Adrenal gland (tissue), 5 donors: ENCODE data around the gene DMAC2.

Source experiments
- CTCF ChIP-seq, 6 experiments: fragments of 450-650 bp in 4 of 6; fragments of 200-600 bp in 2 of 6; sonication (generic) in 1 of 6; IDR thresholded peaks; 1 replicate in 5 of 6; 2 replicates in 1 of 6; pipeline versions ENCODE4 v1.5.1 to v1.8.0; 2016 to 2021; ENCODE audit warnings: antibody characterized with exemption in 6 of 6, mild to moderate bottlenecking in 2 of 6, moderate library complexity in 1 of 6
- POLR2A ChIP-seq, 2 donors: fragments of 450-650 bp; IDR thresholded peaks; one replicate each; pipeline ENCODE4 v1.6.1; 2017; ENCODE audit warnings: antibody characterized with exemption in 2 of 2, mild to moderate bottlenecking in 2 of 2, moderate library complexity in 1 of 2
- donor health status: DM: no; HTN: no; CAD: no.

- TF ChIP-seq CTCF (IDR thresholded peaks at IDR 0.05) = no peak
- TF ChIP-seq POLR2A (IDR thresholded peaks at IDR 0.05) = no peak
Observed at GRCh38 chr19:41428481-41428859, 11.2 kb downstream of the DMAC2 start.
